Activated naive CD8-positive, alpha-beta T cell (primary cell): ENCODE data around the gene GPR61.

Experiments
- H3K27ac Mint-ChIP-seq: one replicate; pipeline ENCODE4 v1.8.0; 2021; ENCODE audit warnings: mixed read lengths
- H3K27me3 Mint-ChIP-seq: one replicate; pipeline ENCODE4 v1.8.0; 2021; ENCODE audit warnings: mixed read lengths
- H3K36me3 Mint-ChIP-seq: one replicate; pipeline ENCODE4 v1.8.0; 2021; ENCODE audit warnings: mixed read lengths
- H3K4me1 Mint-ChIP-seq: one replicate; pipeline ENCODE4 v1.8.0; 2021; ENCODE audit warnings: low read depth, mixed read lengths
- H3K4me3 Mint-ChIP-seq: one replicate; pipeline ENCODE4 v1.8.0; 2021; ENCODE audit warnings: mild to moderate bottlenecking, mixed read lengths
- H3K9me3 Mint-ChIP-seq: one replicate; pipeline ENCODE4 v1.8.0; 2021; ENCODE audit warnings: low read depth, mixed read lengths

The GPR61 gene

DNA sequence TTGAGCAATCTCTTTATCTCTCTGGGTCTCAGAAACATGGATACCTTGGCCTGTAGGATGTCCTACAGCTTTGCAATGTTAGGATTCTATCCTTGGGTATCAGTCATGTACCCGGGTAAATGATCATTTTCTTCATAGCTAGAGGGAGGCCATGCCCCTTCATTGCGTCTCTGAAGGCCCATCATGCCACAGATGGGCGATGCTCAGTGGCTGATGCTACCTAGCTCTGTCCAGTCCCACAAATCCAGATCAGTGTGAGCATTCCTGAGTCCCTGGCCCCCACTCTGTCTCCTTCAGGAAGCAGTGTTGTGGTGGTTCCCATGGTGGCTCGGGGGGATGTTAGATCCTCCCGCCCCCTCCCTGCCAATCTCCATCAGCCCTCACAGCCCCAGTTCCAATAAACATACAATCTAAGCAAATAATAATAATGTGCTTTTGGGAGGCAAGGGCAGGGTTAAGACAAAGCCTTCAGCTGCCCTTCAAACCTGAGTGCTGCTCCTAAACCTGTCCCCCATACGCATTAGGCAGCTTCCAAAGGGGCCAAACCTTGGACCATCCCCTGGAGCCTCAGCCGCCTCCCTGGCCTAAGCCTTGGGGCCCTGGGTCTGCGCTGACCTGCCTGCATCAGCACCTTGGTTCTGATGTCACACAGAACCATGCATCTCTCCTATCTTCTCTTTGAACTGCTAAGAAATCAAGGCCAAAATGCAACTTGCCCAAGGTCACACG lies 681 bp upstream of the GPR61 start:
- no peaks in the 10 kb centered on the region for H3K9me3 Mint-ChIP-seq
- H3K27ac Mint-ChIP-seq = no peak overlapping the region
- no peaks in the 10 kb centered on the region for H3K27me3 Mint-ChIP-seq
- no peaks in the 10 kb centered on the region for H3K36me3 Mint-ChIP-seq
- H3K4me1 Mint-ChIP-seq = no peaks in the 10 kb centered on the region
- H3K4me3 Mint-ChIP-seq = no peak overlapping the region

DNA sequence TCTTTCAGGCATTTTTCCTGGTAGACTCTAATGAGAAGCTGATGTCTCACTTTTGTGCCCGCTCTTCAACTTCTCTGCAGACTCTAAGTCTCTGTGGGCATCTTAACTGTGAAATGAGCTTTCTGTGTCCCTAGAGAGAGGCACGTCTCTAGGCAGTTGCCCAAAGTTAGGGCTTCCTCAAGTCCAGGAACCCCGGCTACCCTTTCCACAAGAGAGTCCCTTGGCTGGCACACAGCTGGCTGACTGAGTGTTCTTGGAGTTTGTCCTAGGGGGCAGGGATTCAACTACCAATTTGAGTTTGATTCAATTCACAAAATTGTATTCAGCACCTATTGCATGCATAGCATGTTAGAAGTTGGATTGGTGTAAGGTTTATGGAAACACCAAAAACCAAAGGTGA lies 1.4 kb downstream of the GPR61 start:
- H3K27ac Mint-ChIP-seq = no peak overlapping the region
- no peaks in the 10 kb centered on the region for H3K9me3 Mint-ChIP-seq
- no peak overlapping the region for H3K4me3 Mint-ChIP-seq
- no peaks in the 10 kb centered on the region for H3K27me3 Mint-ChIP-seq
- peaks cover 2% of the 10 kb centered on the region for H3K4me1 Mint-ChIP-seq
- H3K36me3 Mint-ChIP-seq = no peaks in the 10 kb centered on the region

DNA sequence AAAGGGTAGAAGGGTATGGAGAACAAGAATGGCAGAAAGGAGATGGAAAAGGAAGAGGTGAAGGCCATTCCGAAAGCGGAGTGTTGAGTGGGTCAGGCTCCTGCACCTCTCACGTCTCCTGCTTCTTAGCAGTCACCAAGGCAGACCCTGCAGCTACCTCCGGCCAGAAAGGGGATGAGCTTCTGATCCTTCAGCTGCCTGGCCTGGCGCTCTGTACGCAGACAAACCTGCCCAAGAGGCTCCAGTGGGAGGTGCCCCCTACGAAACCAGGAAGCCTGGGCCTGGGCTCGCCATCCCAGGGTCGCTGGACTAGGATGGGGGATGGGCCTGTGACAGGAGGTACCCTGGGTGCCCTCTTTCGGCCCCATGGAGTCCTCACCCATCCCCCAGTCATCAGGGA lies 3.0 kb downstream of the GPR61 start:
- H3K27ac Mint-ChIP-seq = no peak overlapping the region

DNA sequence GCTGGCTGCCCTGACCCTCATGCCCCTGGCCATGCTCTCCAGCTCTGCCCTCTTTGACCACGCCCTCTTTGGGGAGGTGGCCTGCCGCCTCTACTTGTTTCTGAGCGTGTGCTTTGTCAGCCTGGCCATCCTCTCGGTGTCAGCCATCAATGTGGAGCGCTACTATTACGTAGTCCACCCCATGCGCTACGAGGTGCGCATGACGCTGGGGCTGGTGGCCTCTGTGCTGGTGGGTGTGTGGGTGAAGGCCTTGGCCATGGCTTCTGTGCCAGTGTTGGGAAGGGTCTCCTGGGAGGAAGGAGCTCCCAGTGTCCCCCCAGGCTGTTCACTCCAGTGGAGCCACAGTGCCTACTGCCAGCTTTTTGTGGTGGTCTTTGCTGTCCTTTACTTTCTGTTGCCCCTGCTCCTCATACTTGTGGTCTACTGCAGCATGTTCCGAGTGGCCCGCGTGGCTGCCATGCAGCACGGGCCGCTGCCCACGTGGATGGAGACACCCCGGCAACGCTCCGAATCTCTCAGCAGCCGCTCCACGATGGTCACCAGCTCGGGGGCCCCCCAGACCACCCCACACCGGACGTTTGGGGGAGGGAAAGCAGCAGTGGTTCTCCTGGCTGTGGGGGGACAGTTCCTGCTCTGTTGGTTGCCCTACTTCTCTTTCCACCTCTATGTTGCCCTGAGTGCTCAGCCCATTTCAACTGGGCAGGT lies 3.8 kb downstream of the GPR61 start:
- Mint-ChIP-seq H3K4me3 (no peak overlapping the region), H3K4me1 (peaks cover 20% of the 10 kb centered on the region), H3K27ac (no peak overlapping the region)

More for the DNA sequence above, 3.0 kb downstream of the GPR61 start:
- Mint-ChIP-seq H3K4me1 (peaks cover 17% of the 10 kb centered on the region), H3K4me3 (no peak overlapping the region), H3K9me3 (no peaks in the 10 kb centered on the region), H3K27me3 (no peaks in the 10 kb centered on the region), H3K36me3 (no peaks in the 10 kb centered on the region)

DNA sequence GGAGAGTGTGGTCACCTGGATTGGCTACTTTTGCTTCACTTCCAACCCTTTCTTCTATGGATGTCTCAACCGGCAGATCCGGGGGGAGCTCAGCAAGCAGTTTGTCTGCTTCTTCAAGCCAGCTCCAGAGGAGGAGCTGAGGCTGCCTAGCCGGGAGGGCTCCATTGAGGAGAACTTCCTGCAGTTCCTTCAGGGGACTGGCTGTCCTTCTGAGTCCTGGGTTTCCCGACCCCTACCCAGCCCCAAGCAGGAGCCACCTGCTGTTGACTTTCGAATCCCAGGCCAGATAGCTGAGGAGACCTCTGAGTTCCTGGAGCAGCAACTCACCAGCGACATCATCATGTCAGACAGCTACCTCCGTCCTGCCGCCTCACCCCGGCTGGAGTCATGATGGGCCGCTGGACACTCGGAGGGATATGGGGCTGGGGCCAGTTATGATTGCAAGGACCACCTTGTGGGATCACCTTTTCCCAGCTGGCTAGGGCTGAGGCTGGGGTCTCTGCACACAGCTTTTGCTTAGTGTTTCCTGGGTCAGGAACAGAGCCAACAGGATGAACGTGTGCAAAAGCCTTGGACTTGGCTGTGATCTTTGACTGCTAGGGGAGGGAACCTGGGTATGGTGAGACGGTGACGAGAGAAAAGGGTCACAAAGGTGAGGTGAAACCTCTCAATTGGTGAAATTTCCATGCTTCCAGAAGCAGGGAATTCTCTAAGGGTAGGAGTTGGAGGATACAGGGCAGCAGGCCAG lies 4.5 kb downstream of the GPR61 start:
- H3K4me1 Mint-ChIP-seq = peaks cover 23% of the 10 kb centered on the region
- H3K27ac Mint-ChIP-seq = no peak overlapping the region
- H3K36me3 Mint-ChIP-seq = no peaks in the 10 kb centered on the region
- H3K4me3 Mint-ChIP-seq = no peak overlapping the region
- no peaks in the 10 kb centered on the region for H3K27me3 Mint-ChIP-seq
- no peaks in the 10 kb centered on the region for H3K9me3 Mint-ChIP-seq

More for the DNA sequence above, 3.8 kb downstream of the GPR61 start:
- Mint-ChIP-seq H3K9me3 (no peaks in the 10 kb centered on the region), H3K27me3 (no peaks in the 10 kb centered on the region), H3K36me3 (no peaks in the 10 kb centered on the region)

DNA sequence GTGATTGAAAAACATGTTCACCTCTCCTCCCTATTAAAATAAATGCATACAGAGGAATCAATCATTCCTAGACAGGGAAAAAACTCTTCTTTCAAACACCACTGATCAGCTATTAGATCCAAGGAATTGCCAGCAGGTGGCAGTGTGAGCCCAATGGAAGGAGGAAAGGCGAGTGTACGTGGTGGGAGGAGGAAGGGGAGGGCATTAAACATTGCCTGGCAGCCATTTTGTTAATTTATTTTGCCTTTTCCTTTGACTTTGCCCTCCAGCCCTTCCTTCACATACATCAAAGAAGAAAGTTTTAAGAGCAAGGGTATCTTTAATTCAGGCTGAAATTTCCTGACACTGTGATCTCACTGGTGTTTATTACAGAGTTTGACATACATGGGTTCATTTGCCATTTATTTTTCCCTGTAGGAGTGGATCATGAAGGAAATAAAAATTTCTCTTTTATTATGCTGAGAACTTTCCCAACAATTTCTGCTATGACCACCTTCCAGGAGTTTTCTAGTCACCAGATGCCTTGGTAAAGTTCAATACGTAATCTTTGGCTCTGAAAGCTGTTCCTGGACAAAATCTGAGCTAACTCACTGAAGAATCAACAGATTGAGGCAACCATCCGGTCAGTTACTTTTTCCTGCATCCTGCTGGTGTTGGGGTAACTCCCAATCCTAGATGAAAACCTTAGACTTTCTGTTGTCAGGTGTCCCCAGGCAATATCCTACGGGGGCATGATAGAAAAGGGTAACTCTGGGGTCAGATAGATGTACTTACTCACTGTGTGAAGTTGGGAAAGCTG lies 6.8 kb downstream of the GPR61 start:
- peak overlapping the region; percentile 97 for H3K27ac Mint-ChIP-seq
- H3K36me3 Mint-ChIP-seq = no peaks in the 10 kb centered on the region
- no peaks in the 10 kb centered on the region for H3K9me3 Mint-ChIP-seq
- no peaks in the 10 kb centered on the region for H3K27me3 Mint-ChIP-seq
- peaks cover 44% of the 10 kb centered on the region for H3K4me1 Mint-ChIP-seq
- peak overlapping the region; percentile 90 for H3K4me3 Mint-ChIP-seq

DNA sequence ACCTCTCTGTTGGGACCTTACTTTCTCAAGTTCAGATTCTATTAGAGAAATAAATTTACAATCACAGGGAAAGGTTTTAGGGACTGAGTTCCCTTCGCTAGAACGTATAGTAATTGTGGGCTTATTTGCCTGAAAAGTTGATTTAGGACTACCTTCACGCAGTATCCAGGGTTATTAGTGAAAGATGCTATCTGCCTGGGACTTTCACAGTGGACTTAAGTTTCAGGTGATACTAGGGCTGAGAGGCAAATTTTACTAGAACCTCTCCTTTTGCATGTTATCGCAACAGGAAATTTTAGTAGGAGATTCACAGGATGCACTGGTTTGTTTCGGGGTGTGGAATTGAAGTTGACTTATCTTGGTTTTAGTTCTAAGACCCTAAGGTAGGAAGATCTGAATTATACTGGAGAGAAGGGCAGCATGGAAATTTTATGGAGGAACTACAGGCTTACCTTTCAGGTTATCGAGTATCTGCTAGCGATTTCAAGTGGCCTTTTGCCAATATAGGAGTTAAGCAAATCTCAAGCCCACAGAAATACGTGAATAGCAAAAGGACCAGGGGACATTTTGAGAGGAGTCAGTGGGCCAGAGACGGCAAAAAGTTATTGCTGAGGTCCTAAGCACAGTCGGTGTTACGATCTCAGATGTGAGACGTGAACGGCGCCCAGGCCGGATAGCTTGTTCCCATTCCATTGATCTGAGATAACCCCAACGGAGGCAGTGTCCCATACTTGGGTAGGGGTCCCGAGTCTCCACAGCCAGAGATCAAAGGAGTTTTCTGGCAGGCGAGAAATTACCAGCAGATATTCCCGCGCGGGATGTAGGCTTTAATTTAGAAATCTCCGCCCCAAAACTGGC lies 8.0 kb downstream of the GPR61 start:
- H3K36me3 Mint-ChIP-seq = no peaks in the 10 kb centered on the region
- peaks cover 49% of the 10 kb centered on the region for H3K4me1 Mint-ChIP-seq
- H3K27me3 Mint-ChIP-seq = no peaks in the 10 kb centered on the region
- peak overlapping the region; percentile 90 for H3K4me3 Mint-ChIP-seq
- no peaks in the 10 kb centered on the region for H3K9me3 Mint-ChIP-seq
- peak overlapping the region; percentile 97 for H3K27ac Mint-ChIP-seq

DNA sequence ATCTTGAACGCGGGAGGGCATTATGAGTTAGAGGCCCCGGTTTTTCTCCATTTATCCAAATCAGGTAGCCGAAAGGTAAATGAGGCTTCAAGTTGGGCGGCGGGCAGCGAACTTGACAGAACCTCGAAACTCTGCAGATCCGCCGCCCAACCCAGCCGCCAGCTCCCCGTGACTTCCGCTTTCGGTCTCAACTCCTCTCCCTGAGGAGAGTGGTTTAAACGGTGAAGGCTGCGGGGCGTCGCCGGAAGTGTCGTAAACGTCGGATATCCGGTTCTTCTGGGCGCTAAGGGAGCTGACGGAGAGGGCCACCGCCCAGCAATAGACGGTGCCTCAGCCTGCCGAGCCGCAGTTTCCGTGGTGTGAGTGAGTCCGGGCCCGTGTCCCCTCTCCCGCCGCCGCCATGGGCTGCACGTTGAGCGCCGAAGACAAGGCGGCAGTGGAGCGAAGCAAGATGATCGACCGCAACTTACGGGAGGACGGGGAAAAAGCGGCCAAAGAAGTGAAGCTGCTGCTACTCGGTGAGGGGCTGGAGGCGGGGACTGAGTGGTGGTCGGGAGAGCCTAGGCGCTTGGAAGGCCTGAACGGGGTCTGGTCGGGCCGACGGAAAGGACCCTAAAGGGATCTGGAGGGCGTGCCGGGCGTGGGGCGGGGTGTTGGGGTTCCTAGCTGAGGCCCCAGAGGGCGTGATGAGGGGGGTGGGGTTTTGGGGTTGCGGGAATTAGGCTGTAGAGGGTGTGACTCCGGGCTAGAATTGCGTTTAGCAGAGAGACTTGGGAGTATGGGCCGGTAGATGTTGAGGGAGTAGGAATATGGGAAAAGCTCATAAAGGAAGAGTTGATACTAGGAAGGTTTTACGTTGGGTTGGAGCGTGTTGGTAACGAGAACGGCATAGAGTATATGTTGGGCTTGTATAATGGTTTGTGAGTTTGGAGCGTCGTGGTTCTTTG lies 8.9 kb downstream of the GPR61 start, which contains the start of gene GNAI3:
TSS of gene GNAI3 (plus strand) at position 295 of the 947 bp plus-strand sequence. CDS start at position 401, 106 bp downstream.
- H3K27me3 Mint-ChIP-seq = no peaks in the 10 kb centered on the region
- peaks cover 56% of the 10 kb centered on the region for H3K4me1 Mint-ChIP-seq
- no peaks in the 10 kb centered on the region for H3K9me3 Mint-ChIP-seq
- H3K4me3 Mint-ChIP-seq = peak within 1 kb of the TSS; percentile 90
- H3K36me3 Mint-ChIP-seq = no peaks in the 10 kb centered on the region
- H3K27ac Mint-ChIP-seq = peak within 1 kb of the TSS; percentile 97

DNA sequence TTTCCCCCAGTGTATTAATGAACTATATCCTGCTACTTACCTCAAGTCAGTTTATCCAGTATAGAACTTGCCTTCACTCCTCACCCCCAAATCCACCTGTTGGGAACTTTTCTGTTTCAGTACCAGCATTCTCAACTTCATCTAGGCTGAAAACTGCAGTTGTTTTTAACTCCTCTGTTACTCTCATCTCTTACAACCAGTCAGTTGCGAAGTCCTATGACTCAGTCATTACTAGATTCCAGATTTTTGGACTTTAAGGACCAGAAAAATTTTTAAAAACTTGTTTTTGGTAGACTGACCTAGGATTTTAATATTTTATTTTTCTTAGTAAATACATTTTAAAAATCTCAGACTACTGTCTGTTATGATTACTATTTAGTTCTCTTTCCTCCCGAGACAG lies 16.9 kb downstream of the GPR61 start:
- Mint-ChIP-seq H3K36me3 (peaks cover 9% of the 10 kb centered on the region), H3K4me3 (peak overlapping the region; percentile 46), H3K9me3 (no peaks in the 10 kb centered on the region), H3K27ac (no peak overlapping the region), H3K27me3 (no peaks in the 10 kb centered on the region), H3K4me1 (peaks cover 83% of the 10 kb centered on the region)

DNA sequence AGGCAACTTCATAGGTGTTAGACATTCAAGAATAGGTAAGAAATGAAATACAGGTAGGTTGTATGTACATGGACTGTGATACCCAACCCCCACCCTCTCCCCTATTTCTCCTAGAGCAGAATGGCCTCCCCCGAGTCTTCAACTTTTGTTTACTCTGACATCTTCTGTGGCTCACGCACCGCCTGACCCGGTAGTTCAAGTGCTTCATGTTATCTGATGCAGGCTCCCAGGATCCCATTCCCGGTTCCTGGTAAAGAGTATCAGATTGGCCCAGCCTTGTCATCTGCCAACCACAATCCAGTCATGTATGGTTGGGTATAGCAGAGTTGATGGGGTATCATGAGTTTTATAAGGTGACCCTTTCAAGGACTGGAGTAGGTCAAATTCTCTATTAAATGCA lies 17.8 kb downstream of the GPR61 start:
- Mint-ChIP-seq H3K9me3 (no peaks in the 10 kb centered on the region), H3K4me1 (peaks cover 88% of the 10 kb centered on the region), H3K4me3 (no peak overlapping the region), H3K36me3 (peaks cover 9% of the 10 kb centered on the region), H3K27me3 (no peaks in the 10 kb centered on the region), H3K27ac (no peak overlapping the region)

DNA sequence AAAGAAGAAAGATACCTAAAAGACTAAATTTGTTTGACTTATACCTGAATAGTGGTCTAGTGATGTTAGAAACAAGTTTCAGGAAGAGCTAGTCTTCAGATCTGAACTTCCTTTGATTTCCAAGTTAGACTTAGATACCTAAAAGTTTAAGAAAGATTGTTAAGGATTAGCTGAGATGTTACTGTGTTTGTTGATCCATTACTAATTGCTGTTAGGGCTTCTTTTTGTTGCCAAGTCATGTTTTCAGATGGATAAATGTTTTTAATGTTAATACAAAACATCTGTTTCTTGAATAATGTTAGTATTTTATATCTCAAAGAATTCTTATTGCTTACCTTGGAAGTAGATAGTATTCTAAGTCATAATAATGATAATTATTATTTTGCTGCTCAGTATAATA lies 20.3 kb downstream of the GPR61 start:
- Mint-ChIP-seq H3K27ac (no peak overlapping the region), H3K36me3 (peaks cover 6% of the 10 kb centered on the region), H3K27me3 (no peaks in the 10 kb centered on the region), H3K4me3 (no peak overlapping the region), H3K4me1 (peaks cover 82% of the 10 kb centered on the region), H3K9me3 (no peaks in the 10 kb centered on the region)

DNA sequence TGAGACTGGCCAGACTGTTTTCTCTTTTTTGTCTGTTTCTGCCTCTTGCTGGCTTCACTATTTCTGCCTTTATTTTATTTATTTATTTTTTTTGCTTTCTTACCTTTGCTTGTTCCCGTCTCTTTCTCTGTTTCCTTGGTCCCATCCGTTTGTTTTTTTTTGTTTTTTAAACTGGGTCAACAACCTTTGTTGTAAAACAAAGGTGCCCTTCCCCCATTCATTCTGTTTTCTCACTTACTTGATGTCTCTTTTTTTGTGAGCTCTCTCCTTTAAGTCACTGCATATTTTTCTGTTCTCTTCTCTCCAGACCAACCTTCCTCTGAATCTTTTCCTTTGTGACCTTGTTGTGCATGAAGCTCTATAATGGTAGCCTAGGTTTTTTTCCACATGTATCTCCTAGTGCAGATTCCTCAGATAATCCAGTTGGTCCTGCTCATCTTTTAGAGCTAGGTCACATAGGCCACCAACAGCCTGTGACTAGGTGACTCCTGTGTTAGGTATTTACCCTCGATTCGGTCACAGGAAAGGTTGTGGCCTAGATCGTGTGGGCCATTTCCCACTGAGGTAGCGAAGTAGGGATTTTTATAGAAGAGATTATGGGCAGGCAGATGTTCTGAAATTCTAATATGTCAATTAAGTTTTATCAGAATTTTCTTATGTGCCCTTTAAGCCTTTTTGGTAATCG lies 24.7 kb downstream of the GPR61 start:
- no peaks in the 10 kb centered on the region for H3K36me3 Mint-ChIP-seq
- H3K27ac Mint-ChIP-seq = no peak overlapping the region
- no peak overlapping the region for H3K4me3 Mint-ChIP-seq
- no peaks in the 10 kb centered on the region for H3K9me3 Mint-ChIP-seq
- peaks cover 74% of the 10 kb centered on the region for H3K4me1 Mint-ChIP-seq
- no peaks in the 10 kb centered on the region for H3K27me3 Mint-ChIP-seq
